Activated CD4-positive, alpha-beta T cell treated with anti-CD3 and anti-CD28 coated beads, Interleukin-2, amount 10 ng/mL, durations not matched to agents 24 days and 14 days (primary cell): ENCODE data around the gene ANO2. TPM values are rescaled to one million over a fixed set of nuclear protein-coding genes. Genes with fewer than 3 reads are reported as not detected.
"Not testable (repeated sequence)": the region's sequence is repeated elsewhere in the genome, so short reads cannot be mapped to it uniquely, and the experiment has no call there.

Source experiments
- DNase-seq: peaks from one replicate; pipeline ENCODE4 v3.0.0; 2022
- H3K27ac Mint-ChIP-seq: one replicate; pipeline ENCODE4 v1.8.0; 2022; ENCODE audit warnings: mild to moderate bottlenecking, mixed read lengths
- H3K27me3 Mint-ChIP-seq: one replicate; pipeline ENCODE4 v1.8.0; 2022; ENCODE audit warnings: mixed read lengths
- H3K36me3 Mint-ChIP-seq: one replicate; pipeline ENCODE4 v1.8.0; 2022; ENCODE audit warnings: low read depth, mild to moderate bottlenecking, mixed read lengths
- H3K4me1 Mint-ChIP-seq: one replicate; pipeline ENCODE4 v1.8.0; 2021; ENCODE audit warnings: mixed read lengths
- H3K4me3 Mint-ChIP-seq: one replicate; pipeline ENCODE4 v1.8.0; 2022; ENCODE audit warnings: mild to moderate bottlenecking, moderate library complexity, mixed read lengths
- H3K9me3 Mint-ChIP-seq: one replicate; pipeline ENCODE4 v1.8.0; 2021; ENCODE audit warnings: mixed read lengths
- intact Hi-C: fragments of 100-400 bp; cut with micrococcal nuclease; formaldehyde crosslinking; loops from one replicate; pipeline ENCODE4 v1.15.1; 2023
- total RNA-seq: library from RNA; stranded (reverse); gene quantifications from 2 replicates; pipeline ENCODE4 v1.2.3, GENCODE V29; 2022

The ANO2 gene
- total RNA-seq, 1 donor from 2014 or later, result not detected

DNA sequence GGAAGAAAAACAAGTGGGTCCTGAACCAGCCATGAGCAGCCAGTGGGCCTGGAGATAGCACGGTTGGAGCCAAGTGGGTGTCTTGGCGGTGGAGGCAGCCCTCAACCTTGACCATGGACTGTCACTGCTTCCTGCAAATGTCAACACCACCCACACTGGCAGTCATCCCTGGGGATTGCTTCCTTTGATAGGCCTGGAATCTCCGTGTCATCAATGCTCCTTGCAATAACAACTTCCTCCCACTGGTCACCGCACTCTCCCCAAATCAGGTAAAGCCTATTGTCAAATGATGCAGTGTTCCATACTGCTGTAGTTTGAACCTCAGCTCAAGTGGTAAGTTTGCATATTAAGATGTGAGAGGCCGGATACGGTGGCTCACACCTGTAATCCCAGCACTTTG lies 384.0 kb downstream of the ANO2 start:
- H3K27me3 Mint-ChIP-seq, result peaks cover 4% of the 10 kb centered on the region
- no peaks in the 10 kb centered on the region for H3K36me3 Mint-ChIP-seq
- no peak overlapping the region for H3K27ac Mint-ChIP-seq
- no peak for DNase-seq
- H3K9me3 Mint-ChIP-seq, result no peaks in the 10 kb centered on the region
- H3K4me1 Mint-ChIP-seq, result no peaks in the 10 kb centered on the region
- no peak overlapping the region for H3K4me3 Mint-ChIP-seq
- intact Hi-C loops, result no loop called here

DNA sequence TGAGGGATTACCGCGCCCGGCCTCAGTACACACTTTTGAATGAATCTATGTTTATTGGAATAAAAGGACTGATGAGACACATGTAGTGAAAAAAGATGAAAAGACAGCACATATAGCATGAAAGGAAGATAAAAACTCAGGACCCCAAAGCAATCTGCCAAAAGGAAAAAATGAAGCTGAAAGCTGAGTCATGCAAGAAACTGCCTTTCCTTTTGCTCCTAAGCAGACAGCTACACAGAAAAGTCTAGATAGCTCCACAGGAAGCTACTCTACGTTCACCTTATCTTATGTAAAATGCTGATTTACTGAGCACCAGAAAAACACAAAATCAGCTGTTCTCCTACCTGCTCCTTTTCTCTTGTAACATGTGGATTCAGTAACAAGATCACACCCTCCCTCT lies 384.8 kb downstream of the ANO2 start:
- Mint-ChIP-seq H3K36me3 (no peaks in the 10 kb centered on the region), H3K27ac (no peak overlapping the region), H3K9me3 (no peaks in the 10 kb centered on the region), H3K27me3 (peaks cover 4% of the 10 kb centered on the region), H3K4me3 (no peak overlapping the region), H3K4me1 (no peaks in the 10 kb centered on the region)
- intact Hi-C loops, result no loop called here
- DNase-seq, result no peak

- Mint-ChIP-seq H3K9me3 (no peaks in the 10 kb centered on the region), H3K27me3 (peaks cover 4% of the 10 kb centered on the region), H3K4me3 (no peak overlapping the region), H3K27ac (no peak overlapping the region), H3K4me1 (no peaks in the 10 kb centered on the region), H3K36me3 (no peaks in the 10 kb centered on the region)
- no peak for DNase-seq
- intact Hi-C loops, result no loop called here
These were observed 387.2 kb downstream of the ANO2 start for GRCh38 chr12:5557906-5558305.

GRCh38 chr12:5556946-5557673 lies 387.9 kb downstream of the ANO2 start:
- DNase-seq, result no peak
- Mint-ChIP-seq H3K4me3 (no peak overlapping the region), H3K27me3 (peaks cover 4% of the 10 kb centered on the region), H3K36me3 (no peaks in the 10 kb centered on the region), H3K9me3 (no peaks in the 10 kb centered on the region), H3K4me1 (no peaks in the 10 kb centered on the region), H3K27ac (no peak overlapping the region)
- intact Hi-C loops, result no loop called here

DNA sequence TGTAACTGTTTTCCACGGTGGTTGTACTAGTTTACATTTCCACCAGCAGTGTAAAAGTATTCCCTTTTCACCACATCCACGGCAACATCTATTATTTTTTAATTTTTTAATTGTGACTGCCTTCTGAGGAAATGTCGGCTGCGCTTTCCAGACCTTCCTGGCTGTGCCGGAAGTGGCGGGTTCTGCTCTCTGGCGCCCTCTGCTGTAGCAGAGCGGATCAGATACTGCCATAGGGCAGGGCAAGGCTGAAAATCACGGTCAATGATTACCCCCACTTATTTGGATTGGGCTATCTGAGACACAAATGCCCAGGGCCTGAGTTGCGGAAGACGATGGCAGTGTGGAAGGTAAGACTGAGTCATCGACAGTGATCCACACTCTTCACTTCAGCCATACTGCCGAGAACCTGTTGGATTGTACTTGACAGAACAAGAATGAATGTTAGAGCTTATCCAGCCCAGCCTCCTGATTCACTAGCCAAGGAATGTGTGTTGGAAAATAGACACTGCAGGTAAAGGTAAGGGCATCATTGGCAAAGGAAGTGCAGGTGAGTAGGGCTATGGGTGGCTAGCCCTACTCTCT lies 388.9 kb downstream of the ANO2 start:
- Mint-ChIP-seq H3K27ac (no peak overlapping the region), H3K36me3 (no peaks in the 10 kb centered on the region), H3K4me3 (no peak overlapping the region), H3K4me1 (no peaks in the 10 kb centered on the region), H3K9me3 (no peaks in the 10 kb centered on the region), H3K27me3 (peaks cover 4% of the 10 kb centered on the region)
- peak; percentile 65 for DNase-seq
- intact Hi-C loops, result no loop called here

GRCh38 chr12:5554711-5555110 lies 390.3 kb downstream of the ANO2 start:
- Mint-ChIP-seq H3K4me3 (no peak overlapping the region), H3K27me3 (peaks cover 6% of the 10 kb centered on the region), H3K9me3 (no peaks in the 10 kb centered on the region), H3K27ac (no peak overlapping the region), H3K36me3 (no peaks in the 10 kb centered on the region), H3K4me1 (no peaks in the 10 kb centered on the region)
- no peak for DNase-seq
- intact Hi-C loops, result no loop called here

DNA sequence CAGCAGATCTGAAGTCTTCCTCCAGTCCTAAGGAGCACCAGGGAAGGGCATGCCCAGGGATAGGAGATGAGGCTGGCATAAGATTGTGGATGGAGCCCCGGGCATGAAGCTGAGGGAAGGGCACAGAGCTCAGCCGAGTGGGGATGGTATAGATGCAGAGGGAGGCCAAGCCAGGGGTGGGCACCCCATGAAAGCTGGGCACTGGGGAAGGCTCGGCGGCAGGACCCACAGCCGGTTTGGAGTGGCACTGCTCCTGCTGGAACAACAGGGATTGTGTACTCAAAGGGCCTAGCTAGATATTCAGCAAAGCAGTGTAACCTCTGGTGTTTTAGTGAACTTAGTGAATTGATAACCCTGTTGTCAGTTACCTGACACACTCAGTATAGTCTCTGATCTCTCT lies 396.0 kb downstream of the ANO2 start:
- intact Hi-C loops, result no loop called here
- H3K27me3 Mint-ChIP-seq, result peaks cover 2% of the 10 kb centered on the region
- no peaks in the 10 kb centered on the region for H3K36me3 Mint-ChIP-seq
- no peaks in the 10 kb centered on the region for H3K4me1 Mint-ChIP-seq
- H3K9me3 Mint-ChIP-seq, result no peaks in the 10 kb centered on the region
- H3K4me3 Mint-ChIP-seq, result no peak overlapping the region
- no peak for DNase-seq
- no peak overlapping the region for H3K27ac Mint-ChIP-seq

DNA sequence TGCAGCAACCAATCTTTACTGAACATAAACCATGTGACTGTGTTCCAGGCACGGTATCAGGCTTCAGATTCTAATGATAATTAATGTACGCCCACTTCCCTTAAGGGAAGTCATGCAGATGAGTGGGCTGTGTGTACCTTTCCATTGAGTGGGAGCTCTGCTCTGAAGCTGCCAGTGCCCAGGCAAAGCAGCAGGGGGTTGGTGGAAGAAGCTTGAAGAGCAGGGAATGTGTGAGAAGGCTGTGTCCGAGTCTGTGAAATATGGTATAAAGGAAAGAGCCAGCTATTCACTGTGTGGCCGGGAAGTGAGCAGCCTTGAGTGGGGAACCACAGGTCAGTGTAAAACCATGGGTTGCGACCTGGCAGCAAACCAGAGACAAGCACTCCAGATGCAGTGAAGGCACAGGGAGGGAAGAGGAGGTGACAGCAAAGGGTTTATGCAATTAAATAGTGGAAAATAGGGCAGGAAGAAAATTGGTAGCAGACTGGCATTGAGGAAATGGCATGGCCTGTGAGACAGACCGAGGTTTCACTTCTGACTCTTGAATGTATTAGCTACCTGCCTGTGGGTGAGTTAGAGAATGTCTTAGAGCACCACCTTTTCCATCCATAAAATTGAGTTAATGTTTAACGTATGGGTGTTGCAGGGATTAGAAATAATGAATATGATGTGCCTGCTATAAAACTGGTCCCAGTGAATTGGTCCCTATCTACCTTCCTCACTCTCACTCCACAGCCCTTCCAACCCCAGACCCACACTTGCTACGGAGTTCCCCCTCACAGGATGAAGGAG lies 396.7 kb downstream of the ANO2 start:
- H3K4me1 Mint-ChIP-seq, result no peaks in the 10 kb centered on the region
- no peak for DNase-seq
- H3K9me3 Mint-ChIP-seq, result no peaks in the 10 kb centered on the region
- H3K4me3 Mint-ChIP-seq, result no peak overlapping the region
- no peaks in the 10 kb centered on the region for H3K36me3 Mint-ChIP-seq
- intact Hi-C loops, result no loop called here
- H3K27me3 Mint-ChIP-seq, result peaks cover 2% of the 10 kb centered on the region
- H3K27ac Mint-ChIP-seq, result no peak overlapping the region

DNA sequence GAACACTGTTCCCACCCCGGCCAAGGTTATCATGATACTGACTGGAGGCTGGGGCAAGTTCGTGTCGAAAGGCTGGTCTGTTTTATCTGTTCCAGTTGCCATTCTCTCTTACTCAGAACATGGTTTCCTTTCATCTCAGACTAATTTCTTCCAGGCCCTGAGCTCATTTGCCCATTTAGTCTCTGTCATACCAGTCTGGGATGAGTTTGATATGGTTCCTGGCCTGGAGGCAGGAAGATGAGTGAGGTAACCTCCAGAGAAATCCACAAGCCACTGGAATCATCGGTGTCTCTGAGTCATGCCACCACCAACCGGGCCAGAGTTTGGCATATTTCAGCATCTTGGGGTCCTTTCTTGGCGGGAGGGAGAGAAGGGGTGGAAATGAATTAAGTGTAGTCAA lies 398.4 kb downstream of the ANO2 start:
- Mint-ChIP-seq H3K9me3 (no peaks in the 10 kb centered on the region), H3K27me3 (peaks cover 2% of the 10 kb centered on the region)

DNA sequence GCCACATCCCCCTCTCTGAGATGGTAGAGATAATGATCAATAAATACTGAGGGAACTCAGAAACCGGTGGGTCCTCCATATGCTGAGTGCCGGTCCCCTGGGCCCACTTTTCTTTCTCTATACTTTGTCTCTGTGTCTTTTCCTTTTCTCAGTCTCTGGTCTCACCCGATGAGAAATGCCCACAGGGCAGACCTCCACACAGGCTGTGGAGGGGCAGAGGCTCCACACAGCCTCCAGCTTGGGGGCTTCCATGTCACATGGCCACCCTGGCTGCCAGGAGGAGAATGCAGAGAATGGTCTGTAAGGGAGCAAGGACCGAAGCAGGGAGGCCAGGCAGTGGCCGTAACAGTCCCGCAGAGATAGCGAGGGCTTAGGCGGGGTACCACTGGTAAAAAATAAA lies 407.3 kb downstream of the ANO2 start:
- intact Hi-C loops, result no loop called here
- no peaks in the 10 kb centered on the region for H3K36me3 Mint-ChIP-seq
- no peak overlapping the region for H3K27ac Mint-ChIP-seq
- peaks cover 4% of the 10 kb centered on the region for H3K27me3 Mint-ChIP-seq
- no peaks in the 10 kb centered on the region for H3K4me1 Mint-ChIP-seq
- no peak overlapping the region for H3K4me3 Mint-ChIP-seq
- peak; percentile 28 for DNase-seq
- peaks cover 3% of the 10 kb centered on the region for H3K9me3 Mint-ChIP-seq

More for the DNA sequence above, 398.4 kb downstream of the ANO2 start:
- Mint-ChIP-seq H3K4me1 (no peaks in the 10 kb centered on the region), H3K36me3 (no peaks in the 10 kb centered on the region), H3K27ac (no peak overlapping the region), H3K4me3 (no peak overlapping the region)
- DNase-seq, result peak; percentile 9
- intact Hi-C loops, result no loop called here

DNA sequence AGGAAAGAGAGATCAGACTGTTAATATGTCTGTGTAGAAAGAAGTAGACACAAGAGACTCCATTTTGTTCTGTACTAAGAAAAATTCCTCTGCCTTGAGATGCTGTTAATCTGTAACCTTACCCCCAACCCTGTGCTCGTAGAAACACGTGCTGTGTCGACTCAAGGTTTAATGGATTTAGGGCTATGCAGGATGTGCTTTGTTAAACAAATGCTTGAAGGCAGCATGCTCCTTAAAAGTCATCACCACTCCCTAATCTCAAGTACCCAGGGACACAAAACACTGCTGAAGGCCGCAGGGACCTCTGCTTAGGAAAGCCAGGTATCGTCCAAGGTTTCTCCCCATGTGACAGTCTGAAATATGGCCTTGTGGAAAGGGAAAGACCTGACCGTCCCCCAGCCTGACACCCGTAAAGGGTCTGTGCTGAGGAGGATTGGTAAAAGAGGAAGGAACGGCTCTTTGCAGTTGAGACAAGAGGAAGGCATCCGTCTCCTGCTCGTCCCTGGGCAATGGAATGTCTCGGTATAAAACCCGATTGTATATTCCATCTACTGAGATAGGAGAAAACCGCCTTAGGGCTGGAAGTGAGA lies 407.9 kb downstream of the ANO2 start:
- intact Hi-C loops, H3K27me3 Mint-ChIP-seq, H3K36me3 Mint-ChIP-seq, H3K4me3 Mint-ChIP-seq, H3K4me1 Mint-ChIP-seq, H3K9me3 Mint-ChIP-seq, H3K27ac Mint-ChIP-seq: not testable (repeated sequence)
- peak; percentile 43 for DNase-seq

- no peak for DNase-seq
- intact Hi-C loops, result no loop called here
- Mint-ChIP-seq H3K27me3 (peaks cover 3% of the 10 kb centered on the region), H3K4me1 (no peaks in the 10 kb centered on the region), H3K4me3 (no peak overlapping the region), H3K9me3 (peaks cover 3% of the 10 kb centered on the region), H3K36me3 (no peaks in the 10 kb centered on the region), H3K27ac (no peak overlapping the region)
These were observed 409.5 kb downstream of the ANO2 start for GRCh38 chr12:5535541-5535940.

DNA sequence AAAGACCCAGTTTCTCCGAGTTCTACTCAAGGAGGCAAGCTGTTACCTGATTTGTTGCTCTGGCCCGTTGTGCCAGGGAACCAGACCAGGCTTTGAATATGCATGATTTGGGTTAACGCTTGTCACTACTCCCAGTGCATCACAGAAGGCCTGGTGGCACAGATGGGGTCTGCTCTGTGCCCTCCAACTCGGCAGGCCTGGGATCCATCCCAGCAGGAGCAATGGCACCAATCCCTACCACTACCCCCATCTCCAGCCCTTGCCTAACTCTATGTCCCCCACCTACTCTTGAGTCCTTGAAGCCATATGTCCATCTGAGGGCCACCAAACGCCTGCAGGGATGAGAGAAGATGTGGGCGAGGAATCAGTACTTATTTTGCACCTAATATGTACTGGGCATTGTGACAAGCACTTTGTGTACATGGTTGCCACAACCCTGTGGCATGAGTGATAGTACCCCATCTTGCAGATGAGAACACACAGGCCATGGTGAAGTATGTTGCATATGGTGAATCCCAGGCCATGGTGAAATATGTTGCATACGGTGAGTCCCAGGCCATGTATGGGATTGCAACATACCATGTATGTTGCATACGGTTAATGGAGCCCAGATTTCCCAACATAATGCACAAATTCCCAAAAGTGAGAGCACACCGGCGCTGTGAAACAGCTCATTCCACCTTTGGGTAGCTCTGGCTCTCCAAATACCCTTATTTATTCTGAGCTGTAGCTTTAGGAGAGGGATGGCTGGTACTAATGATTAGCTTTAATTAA lies 410.4 kb downstream of the ANO2 start:
- intact Hi-C loops, result no loop called here
- H3K4me1 Mint-ChIP-seq, result no peaks in the 10 kb centered on the region
- no peaks in the 10 kb centered on the region for H3K36me3 Mint-ChIP-seq
- H3K4me3 Mint-ChIP-seq, result no peak overlapping the region
- peak; percentile 31 for DNase-seq
- no peak overlapping the region for H3K27ac Mint-ChIP-seq
- peaks cover 4% of the 10 kb centered on the region for H3K27me3 Mint-ChIP-seq
- H3K9me3 Mint-ChIP-seq, result peaks cover 3% of the 10 kb centered on the region
